Subcutaneous abdominal adipose tissue (tissue), 5 donors: ENCODE measurements around the gene MPL.

Experiments
- H3K27ac ChIP-seq: one replicate; pipeline ENCODE4 v1.7.0; 2013; ENCODE audit warnings: low read depth, mild to moderate bottlenecking, inconsistent platforms, low read length, moderate library complexity
- H3K27me3 ChIP-seq, 5 donors: one replicate each; pipeline ENCODE4 v1.7.0; 2013; ENCODE audit warnings: low read length in 5 of 5, inconsistent platforms in 1 of 5; ENCODE audit not compliant: control insufficient read depth in 5 of 5, insufficient read depth in 4 of 5
- H3K36me3 ChIP-seq, 5 donors: one replicate each; pipeline ENCODE4 v1.7.0; 2013; ENCODE audit warnings: low read length in 5 of 5; ENCODE audit not compliant: control insufficient read depth in 5 of 5, insufficient read depth in 5 of 5
- H3K4me1 ChIP-seq, 5 donors: one replicate each; pipeline ENCODE4 v1.7.0; 2013; ENCODE audit warnings: low read length in 5 of 5, mild to moderate bottlenecking in 3 of 5, moderate library complexity in 1 of 5; ENCODE audit not compliant: control insufficient read depth in 5 of 5, insufficient read depth in 5 of 5
- H3K4me3 ChIP-seq, 5 donors: one replicate each; pipeline ENCODE4 v1.7.0; 2013; ENCODE audit warnings: low read length in 5 of 5, low read depth in 1 of 5
- H3K9ac ChIP-seq, 5 donors: one replicate each; pipeline ENCODE4 v1.7.0; 2013; ENCODE audit warnings: low read length in 5 of 5, mild to moderate bottlenecking in 4 of 5, moderate library complexity in 3 of 5
- H3K9me3 ChIP-seq, 5 donors: one replicate each; pipeline ENCODE4 v1.7.0; 2013; ENCODE audit warnings: low read length in 5 of 5; ENCODE audit not compliant: control insufficient read depth in 5 of 5
- donor health status: healthy.
- donor health status: healthy.
- donor health status: healthy.
- donor health status: healthy.
- donor health status: healthy.

Gene MPL

DNA sequence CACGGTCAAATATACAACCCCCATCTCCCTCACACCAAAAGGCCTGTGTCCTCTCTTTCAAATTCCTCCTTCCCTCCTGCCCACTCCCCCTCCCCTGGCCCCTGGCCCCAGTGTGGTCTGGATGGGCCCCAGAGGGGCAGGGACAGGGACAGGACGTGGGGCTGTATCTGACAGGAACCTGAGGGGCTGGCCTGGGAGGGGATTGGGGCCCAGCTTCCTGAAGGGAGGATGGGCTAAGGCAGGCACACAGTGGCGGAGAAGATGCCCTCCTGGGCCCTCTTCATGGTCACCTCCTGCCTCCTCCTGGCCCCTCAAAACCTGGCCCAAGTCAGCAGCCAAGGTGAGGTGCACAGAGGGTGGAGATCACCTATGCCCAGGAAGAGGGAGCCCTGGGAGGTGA, at the start of gene MPL:
TSS of gene MPL (plus strand) at position 231 of the 400 bp plus-strand sequence. CDS start at position 262, 31 bp downstream.
- Histone ChIP-seq H3K9ac (no peak within 1 kb of the TSS), H3K9me3 (no peaks in the 10 kb centered on the region), H3K4me3 (no peak within 1 kb of the TSS), H3K4me1 (peaks cover 0 to 12% (median 5%) of the 10 kb centered on the region in 5 donors), H3K27ac (no peak within 1 kb of the TSS), H3K27me3 (no peaks in the 10 kb centered on the region), H3K36me3 (no peaks in the 10 kb centered on the region)

DNA sequence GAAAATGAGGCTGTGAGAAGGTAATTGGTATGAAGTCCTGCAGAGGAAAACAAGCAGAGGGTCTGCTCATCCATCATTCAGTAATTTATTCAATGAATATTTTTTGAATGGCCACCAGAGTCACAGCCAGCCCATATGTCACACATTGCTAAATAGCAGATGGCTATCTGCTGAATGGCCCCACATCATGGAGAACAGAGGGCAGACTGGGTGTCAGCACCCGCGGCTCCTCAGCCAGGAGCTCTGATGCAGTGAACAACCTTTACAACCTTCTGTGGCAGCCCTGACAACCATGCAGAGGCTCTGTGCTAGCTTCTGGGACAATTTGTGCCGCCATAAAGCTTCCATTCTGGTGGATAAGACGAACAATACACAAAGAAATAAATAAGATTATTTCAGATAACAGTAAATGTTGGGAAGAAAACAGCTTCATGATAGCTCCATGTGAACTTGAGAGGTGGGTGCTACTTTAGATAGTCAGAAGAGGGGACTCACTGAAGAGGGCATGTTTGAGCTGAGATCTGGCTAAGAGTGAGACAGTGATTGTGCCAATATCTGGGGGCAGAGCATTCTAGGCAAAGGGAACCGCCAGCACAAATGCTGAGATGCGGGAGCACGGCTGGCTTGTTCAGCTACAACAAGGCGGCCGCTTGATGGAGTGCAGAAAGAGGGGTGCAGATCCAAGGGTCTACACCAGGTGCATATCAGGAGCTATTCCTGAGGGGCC, 49.4 kb upstream of the MPL start:
- H3K27me3 ChIP-seq, result no peaks in the 10 kb centered on the region
- no peaks in the 10 kb centered on the region for H3K36me3 ChIP-seq
- H3K27ac ChIP-seq, result no peak overlapping the region
- H3K9ac ChIP-seq, result no peak overlapping the region
- no peaks in the 10 kb centered on the region for H3K9me3 ChIP-seq
- peaks cover 1 to 31% (median 19%) of the 10 kb centered on the region in 5 donors for H3K4me1 ChIP-seq
- no peak overlapping the region for H3K4me3 ChIP-seq

DNA sequence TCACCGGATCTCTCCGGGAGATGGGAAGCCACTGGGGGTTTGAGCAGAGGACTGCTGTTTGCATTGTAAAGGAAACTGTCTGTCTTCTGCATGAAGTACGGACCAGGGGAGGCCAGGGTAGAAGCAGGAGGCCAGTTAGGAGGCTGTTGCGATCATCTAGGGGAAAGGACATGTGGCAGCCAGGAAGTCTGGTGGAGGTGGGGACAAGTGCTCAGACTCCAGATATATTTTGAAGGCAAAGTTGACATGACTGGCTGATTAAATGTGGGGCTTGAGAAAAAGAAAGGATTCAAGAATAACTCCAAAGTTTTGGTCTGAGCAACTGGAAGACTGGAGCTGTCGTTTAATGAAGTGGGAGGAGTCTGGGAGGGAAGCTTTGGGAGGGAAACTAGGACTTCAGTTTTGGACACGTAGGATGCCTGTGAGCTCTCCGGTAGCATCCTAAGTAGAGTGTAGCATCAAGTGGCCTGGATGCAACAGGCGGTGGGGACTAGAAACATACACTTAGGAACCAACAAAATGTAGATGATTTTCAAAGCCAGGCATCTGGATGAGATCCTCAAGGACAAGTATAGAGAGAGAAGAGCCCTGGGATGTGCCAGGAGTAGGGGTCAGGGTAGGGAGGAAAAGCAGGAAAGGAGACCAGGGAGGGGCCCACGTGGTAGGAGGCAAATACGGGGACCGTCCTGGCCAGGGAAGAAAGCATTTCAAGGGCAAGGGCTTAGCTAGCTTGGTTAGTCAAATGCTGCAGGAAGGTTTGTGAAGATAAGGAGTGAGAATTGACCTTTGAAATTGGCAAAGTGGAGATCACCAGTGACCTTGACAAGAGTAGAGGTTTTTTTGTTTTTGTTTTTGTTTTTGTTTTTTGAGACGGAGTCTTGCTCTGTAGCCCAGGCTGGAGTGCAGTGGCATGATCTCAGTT, 48.6 kb upstream of the MPL start:
- no peak overlapping the region for H3K9ac ChIP-seq
- no peaks in the 10 kb centered on the region for H3K27me3 ChIP-seq
- no peak overlapping the region for H3K27ac ChIP-seq
- no peak overlapping the region for H3K4me3 ChIP-seq
- H3K9me3 ChIP-seq, result no peaks in the 10 kb centered on the region
- no peaks in the 10 kb centered on the region for H3K36me3 ChIP-seq
- H3K4me1 ChIP-seq, result peaks cover 6 to 39% (median 28%) of the 10 kb centered on the region in 5 donors

DNA sequence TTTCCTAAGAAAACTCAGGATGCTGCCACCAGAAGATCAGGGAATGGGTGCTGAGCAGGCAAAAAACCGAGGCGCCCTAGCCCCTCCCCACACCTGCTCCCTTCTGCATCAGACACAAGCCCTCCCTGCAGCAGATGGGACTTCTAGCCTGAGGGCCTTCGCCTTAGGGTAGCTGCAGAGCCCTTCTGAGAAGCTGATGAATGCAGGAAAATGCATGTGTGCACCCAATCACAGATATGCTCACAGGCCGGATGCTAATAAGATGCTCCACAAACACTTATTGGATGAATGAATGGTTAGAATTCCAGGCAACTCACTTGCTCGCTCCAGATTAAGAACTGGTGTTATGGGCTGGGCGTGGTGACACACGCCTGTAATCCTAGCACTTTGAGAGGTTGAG, 45.4 kb upstream of the MPL start:
- Histone ChIP-seq H3K36me3 (no peaks in the 10 kb centered on the region), H3K9ac (no peak overlapping the region)

DNA sequence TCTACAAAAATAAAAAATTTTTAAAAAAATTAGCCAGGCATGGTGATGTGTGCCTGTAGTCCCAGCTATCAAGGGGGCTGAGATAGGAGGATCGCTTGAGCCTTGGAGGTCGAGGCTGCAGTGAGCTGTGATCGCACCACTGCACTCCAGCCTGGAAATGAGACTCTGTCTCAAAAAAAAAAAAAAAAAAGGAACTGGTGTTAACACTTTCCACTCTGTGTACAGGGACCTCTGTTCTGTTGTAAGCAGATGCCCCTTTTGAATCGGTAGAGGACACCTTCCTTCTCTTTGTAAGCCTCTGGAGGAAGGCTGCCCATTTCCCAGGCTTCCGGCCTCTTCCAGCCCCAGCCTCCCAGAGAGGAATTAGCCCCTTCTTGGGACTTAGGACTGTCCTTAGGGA, 44.9 kb upstream of the MPL start:
- peaks cover 8 to 70% (median 57%) of the 10 kb centered on the region in 5 donors for H3K4me1 ChIP-seq
- no peak overlapping the region for H3K9ac ChIP-seq
- no peaks in the 10 kb centered on the region for H3K9me3 ChIP-seq
- no peaks in the 10 kb centered on the region for H3K27me3 ChIP-seq
- peak overlapping the region in 1 of 5 donors; percentile 13 for H3K4me3 ChIP-seq
- no peaks in the 10 kb centered on the region for H3K36me3 ChIP-seq
- peak overlapping the region; percentile 65 for H3K27ac ChIP-seq

More for the DNA sequence above, 45.4 kb upstream of the MPL start:
- Histone ChIP-seq H3K27me3 (no peaks in the 10 kb centered on the region), H3K4me1 (peaks cover 8 to 68% (median 57%) of the 10 kb centered on the region in 5 donors), H3K9me3 (no peaks in the 10 kb centered on the region), H3K27ac (no peak overlapping the region), H3K4me3 (no peak overlapping the region)

DNA sequence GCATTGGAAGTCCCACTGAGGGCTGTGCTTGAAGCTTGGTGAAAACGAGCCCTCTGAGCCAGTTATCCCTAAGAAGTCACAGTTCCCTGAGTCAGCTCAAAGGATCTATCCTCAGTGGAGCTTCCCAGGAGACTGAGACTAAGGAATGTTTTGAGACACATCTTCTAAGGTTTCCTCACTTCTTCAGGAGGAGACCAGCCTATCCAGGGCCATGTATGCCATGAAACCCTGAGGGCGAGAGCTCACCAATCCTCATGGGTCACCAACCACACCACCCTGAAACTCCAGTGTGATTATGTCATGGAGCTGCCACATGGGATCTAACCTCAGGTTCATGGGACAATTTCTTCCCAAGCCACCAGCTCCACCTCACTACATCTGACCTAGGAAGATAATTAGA, 44.4 kb upstream of the MPL start:
- no peaks in the 10 kb centered on the region for H3K36me3 ChIP-seq
- H3K4me3 ChIP-seq, result peak overlapping the region in 1 of 5 donors; percentile 13
- H3K9me3 ChIP-seq, result no peaks in the 10 kb centered on the region
- H3K27ac ChIP-seq, result peak overlapping the region; percentile 65
- no peaks in the 10 kb centered on the region for H3K27me3 ChIP-seq
- H3K9ac ChIP-seq, result peak overlapping the region in 1 of 5 donors; percentile 63
- peaks cover 8 to 70% (median 55%) of the 10 kb centered on the region in 5 donors for H3K4me1 ChIP-seq

DNA sequence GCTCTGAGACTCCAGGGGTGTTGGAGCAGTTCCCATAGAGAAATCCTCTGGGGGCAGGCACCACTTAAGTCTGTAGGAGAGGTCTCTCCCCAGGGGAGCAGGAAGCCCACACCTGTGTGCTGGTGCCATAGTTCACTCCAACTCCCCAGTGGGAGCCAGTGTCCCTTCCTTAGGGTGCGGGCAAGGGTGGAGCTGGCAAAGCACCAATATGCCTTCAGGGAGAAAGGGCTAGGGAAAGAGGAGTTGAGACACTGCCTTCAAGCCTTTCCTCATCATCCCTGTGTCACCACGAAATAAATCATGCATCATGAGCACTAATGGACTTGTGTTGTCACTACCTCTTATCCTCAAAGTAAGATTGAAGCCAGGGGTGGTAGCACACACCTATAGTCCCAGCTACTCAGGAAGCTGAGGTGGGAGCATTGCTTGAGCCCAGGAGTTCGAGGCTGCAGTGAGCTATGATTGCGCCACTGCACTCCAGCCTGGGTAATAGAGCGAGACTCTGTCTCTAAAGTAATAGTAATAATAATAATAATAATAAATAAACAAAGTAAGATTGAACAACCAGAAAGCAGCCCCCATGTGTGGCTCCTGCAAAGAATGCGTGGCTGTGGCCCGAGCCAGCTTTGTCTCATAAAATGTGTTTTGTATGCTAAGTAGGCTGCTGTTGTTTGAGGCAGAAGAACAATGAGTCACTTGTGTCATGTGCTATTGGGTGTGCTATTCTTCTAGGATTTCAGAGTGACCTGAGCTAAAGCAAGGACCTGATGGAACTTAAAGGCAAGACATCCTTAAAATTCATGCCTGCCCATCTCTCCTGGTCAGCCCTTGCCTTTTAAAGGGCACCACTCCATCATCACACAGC, 43.5 kb upstream of the MPL start:
- Histone ChIP-seq H3K9ac (peak overlapping the region in 1 of 5 donors; percentile 56), H3K4me1 (peaks cover 8 to 66% (median 48%) of the 10 kb centered on the region in 5 donors), H3K4me3 (no peak overlapping the region), H3K27ac (peak overlapping the region; percentile 96), H3K9me3 (no peaks in the 10 kb centered on the region), H3K27me3 (no peaks in the 10 kb centered on the region), H3K36me3 (no peaks in the 10 kb centered on the region)

DNA sequence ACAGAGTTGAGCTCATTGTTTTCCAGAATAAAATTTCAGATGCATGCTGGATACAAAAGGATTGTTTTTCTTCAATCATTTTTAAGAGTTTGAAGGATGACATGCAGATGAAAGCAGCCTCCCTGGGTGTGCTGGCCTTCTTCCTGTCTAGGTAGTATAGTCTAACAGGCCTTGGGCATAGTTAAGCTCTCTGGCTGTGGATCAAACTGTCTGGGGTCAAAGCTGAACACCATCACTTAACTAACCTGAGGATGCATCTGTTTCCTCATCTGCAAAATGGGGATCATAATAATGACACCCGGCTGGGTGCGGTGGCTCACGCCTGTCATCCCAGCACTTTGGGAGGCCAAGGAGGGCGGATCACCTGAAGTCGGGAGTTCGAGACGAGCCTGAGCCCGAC, 42.9 kb upstream of the MPL start:
- Histone ChIP-seq H3K9me3 (no peaks in the 10 kb centered on the region), H3K36me3 (no peaks in the 10 kb centered on the region), H3K4me3 (no peak overlapping the region), H3K27ac (peak overlapping the region; percentile 96), H3K9ac (peak overlapping the region in 2 of 5 donors; percentile 10 to 14), H3K4me1 (peaks cover 11 to 68% (median 48%) of the 10 kb centered on the region in 5 donors), H3K27me3 (no peaks in the 10 kb centered on the region)

DNA sequence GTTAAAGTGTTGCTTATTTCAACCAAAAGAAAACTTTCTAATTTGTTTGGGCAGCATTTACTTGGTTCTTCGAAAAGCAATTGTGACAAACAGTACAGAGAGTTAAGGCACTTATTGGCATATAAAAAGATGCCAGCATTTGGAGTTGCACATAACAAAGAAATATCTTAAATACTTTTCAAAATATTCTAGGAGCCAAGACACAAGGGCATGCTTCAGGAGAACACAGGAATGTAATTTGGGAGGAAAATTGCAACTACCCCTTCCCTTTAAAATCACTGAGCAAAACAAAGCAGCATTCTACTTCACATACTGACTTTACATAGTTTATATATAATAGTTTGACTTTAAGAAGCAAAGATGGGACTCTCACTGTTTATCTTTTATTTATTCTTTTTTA, 41.4 kb upstream of the MPL start:
- H3K9ac ChIP-seq, result peak overlapping the region in 3 of 5 donors; percentile 16 to 89 (median 62)
- H3K36me3 ChIP-seq, result no peaks in the 10 kb centered on the region
- no peaks in the 10 kb centered on the region for H3K27me3 ChIP-seq
- H3K4me1 ChIP-seq, result peaks cover 13 to 68% (median 49%) of the 10 kb centered on the region in 5 donors
- no peak overlapping the region for H3K4me3 ChIP-seq
- H3K9me3 ChIP-seq, result no peaks in the 10 kb centered on the region
- H3K27ac ChIP-seq, result peak overlapping the region; percentile 96
